Right atrium auricular region (tissue), 2 donors: ENCODE data around the gene PRRT1. TPM values are rescaled to one million over a fixed set of nuclear protein-coding genes. Genes with fewer than 3 reads are reported as not detected.

ENCODE experiments used
- DNase-seq: peaks from one replicate; pipeline ENCODE4 v3.0.0-alpha.2; 2019; ENCODE audit warnings: low spot score
- H3K27ac ChIP-seq, 2 donors: fragments of 200-600 bp; sonication (generic); 1 replicate in 1 of 2; 2 replicates in 1 of 2; pipeline ENCODE4 v1.5.1; 2016 to 2019
- H3K27me3 ChIP-seq, 2 donors: fragments of 200-600 bp; sonication (generic); one replicate each; pipeline versions ENCODE4 v1.5.1 to v1.6.0; 2017 to 2019
- H3K36me3 ChIP-seq: fragments of 200-600 bp; sonication (generic); one replicate; pipeline ENCODE4 v1.5.1; 2016
- H3K4me1 ChIP-seq, 2 donors: fragments of 200-600 bp; sonication (generic); one replicate each; pipeline versions ENCODE4 v1.5.1 to v1.6.0; 2017 to 2019
- H3K4me3 ChIP-seq, 2 donors: fragments of 200-600 bp; sonication (generic); 1 replicate in 1 of 2; 2 replicates in 1 of 2; pipeline ENCODE4 v1.5.1; 2017 to 2019; ENCODE audit warnings: mild to moderate bottlenecking in 1 of 2, moderate library complexity in 1 of 2
- H3K9me3 ChIP-seq, 2 donors: fragments of 200-600 bp; sonication (generic); one replicate each; pipeline ENCODE4 v1.5.1; 2019
- CTCF ChIP-seq, 2 donors: fragments of 200-600 bp; sonication (generic); IDR thresholded peaks; one replicate each; pipeline ENCODE4 v1.5.1; 2019; ENCODE audit warnings: antibody characterized with exemption in 2 of 2
- total RNA-seq, 2 donors: library from RNA; depleted of rRNA; stranded (reverse); fragments of >200 nt; gene quantifications; one replicate each; pipeline ENCODE4 v1.1.0, GENCODE V29; 2016

The PRRT1 gene
- total RNA-seq, 2 donors from 2014 or later: 0.70 to 1.1 TPM

GRCh38 chr6:32166411-32167061 is 14.8 kb upstream of the PRRT1 start:
- H3K27ac ChIP-seq: no peak overlapping the region
- no peak for TF ChIP-seq CTCF (IDR thresholded peaks at IDR 0.05)
- H3K4me3 ChIP-seq: no peak overlapping the region
- H3K27me3 ChIP-seq: no peaks in the 10 kb centered on the region
- H3K9me3 ChIP-seq: no peaks in the 10 kb centered on the region
- no peaks in the 10 kb centered on the region for H3K4me1 ChIP-seq
- H3K36me3 ChIP-seq: peaks cover 69% of the 10 kb centered on the region
- no peak for DNase-seq

DNA sequence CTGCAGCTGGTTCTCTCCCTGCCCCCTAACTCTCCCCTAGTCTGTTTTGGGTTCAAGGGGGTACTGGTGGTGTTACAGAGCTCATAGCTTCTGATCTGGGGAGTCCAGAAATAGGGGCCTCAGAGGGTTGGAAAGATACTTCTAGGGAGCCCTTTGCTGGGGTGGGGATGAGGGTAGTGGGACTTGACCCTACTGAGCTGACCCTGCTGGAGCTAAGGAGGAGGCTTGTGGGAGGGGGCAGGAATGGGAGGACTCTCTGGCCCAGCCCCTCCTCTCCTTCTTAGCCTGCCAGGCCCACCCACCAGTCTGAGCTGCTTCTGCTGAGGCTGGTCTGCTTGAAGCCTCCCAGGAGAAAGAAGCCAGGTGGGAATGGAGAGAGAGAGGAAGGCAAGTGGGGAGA is 12.6 kb upstream of the PRRT1 start, which contains the start of gene EGFL8:
Gene EGFL8 (plus strand): TSS at position 301 of the 400 bp plus-strand sequence. CDS start 1,571 bp downstream, outside the sequence.
- Histone ChIP-seq H3K36me3 (peaks cover 63% of the 10 kb centered on the region), H3K27me3 (no peaks in the 10 kb centered on the region), H3K27ac (peak within 1 kb of the TSS; percentile 35 to 51), H3K9me3 (no peaks in the 10 kb centered on the region), H3K4me1 (no peaks in the 10 kb centered on the region), H3K4me3 (no peak within 1 kb of the TSS)
- TF ChIP-seq CTCF (IDR thresholded peaks at IDR 0.05): no peak
- DNase-seq: no peak

DNA sequence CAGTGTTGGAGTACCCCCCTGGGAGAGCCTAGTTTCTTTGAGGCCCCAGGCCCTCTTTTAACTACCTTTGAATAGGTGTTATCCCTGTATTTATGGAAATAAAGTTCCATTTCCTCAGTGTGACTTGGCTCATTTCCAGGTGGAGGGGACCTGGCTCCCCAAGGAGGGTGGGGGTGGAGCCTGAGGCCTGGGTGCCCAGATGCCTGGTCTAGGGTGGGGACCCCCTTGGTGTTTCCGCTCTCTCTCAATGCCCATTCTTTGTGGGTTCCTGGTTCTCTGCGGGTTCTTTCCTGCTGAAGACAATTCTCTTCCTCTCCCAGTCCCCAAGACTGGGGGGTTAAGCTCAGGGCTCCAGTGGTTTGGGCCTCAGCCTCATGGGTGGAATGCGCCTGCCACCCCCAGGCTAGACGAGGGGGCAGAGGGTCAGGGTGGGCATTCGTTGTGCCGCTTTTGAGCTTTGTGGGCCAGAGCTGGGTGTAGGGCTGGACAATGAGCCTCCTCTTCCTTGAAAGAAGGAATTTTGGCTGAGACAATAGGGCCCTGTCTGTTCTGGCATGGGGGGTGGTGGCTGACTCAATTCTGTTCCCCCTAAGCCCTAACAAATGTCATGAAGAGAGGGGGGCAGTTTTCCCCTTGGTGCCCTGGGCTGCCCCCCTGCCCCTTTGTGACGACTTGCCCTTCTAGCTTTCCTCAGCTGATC is 12.0 kb upstream of the PRRT1 start:
- no peak for DNase-seq
- H3K27ac ChIP-seq: peak overlapping the region; percentile 35 to 51
- no peak overlapping the region for H3K4me3 ChIP-seq
- H3K9me3 ChIP-seq: no peaks in the 10 kb centered on the region
- H3K36me3 ChIP-seq: peaks cover 62% of the 10 kb centered on the region
- H3K4me1 ChIP-seq: no peaks in the 10 kb centered on the region
- H3K27me3 ChIP-seq: no peaks in the 10 kb centered on the region
- no peak for TF ChIP-seq CTCF (IDR thresholded peaks at IDR 0.05)

DNA sequence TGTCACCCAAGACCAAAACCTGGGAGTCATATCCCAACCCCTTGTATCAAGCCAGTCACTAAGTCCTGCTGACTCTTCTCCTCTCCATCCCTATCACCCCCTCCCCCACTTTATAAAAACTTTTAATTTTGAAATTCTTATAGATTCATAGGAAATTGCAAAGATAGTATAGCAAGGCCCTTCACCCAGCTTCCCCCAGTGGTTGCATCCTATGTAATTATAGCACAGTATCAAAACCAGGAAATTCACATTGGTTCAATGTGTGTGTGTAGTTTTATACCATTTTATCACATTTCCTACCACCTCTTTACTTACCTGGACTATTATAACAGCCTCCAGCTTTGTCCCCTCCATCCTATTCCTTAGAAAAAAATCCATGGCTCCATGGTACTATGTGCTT is 6.3 kb upstream of the PRRT1 start:
- peaks cover 0 to 20% of the 10 kb centered on the region in 2 donors for H3K4me1 ChIP-seq
- no peak overlapping the region for H3K27ac ChIP-seq
- no peaks in the 10 kb centered on the region for H3K9me3 ChIP-seq
- H3K36me3 ChIP-seq: peaks cover 49% of the 10 kb centered on the region
- no peaks in the 10 kb centered on the region for H3K27me3 ChIP-seq
- no peak for DNase-seq
- H3K4me3 ChIP-seq: no peak overlapping the region
- no peak for TF ChIP-seq CTCF (IDR thresholded peaks at IDR 0.05)

GRCh38 chr6:32156891-32157290 is 5.2 kb upstream of the PRRT1 start:
- Histone ChIP-seq H3K27me3 (no peaks in the 10 kb centered on the region), H3K9me3 (no peaks in the 10 kb centered on the region), H3K4me1 (peaks cover 0 to 31% of the 10 kb centered on the region in 2 donors), H3K27ac (no peak overlapping the region), H3K36me3 (peaks cover 41% of the 10 kb centered on the region), H3K4me3 (no peak overlapping the region)
- no peak for DNase-seq
- TF ChIP-seq CTCF (IDR thresholded peaks at IDR 0.05): no peak
